WTC11 (cell line): ENCODE results near the gene RPL35.

Experiments used
- ETV6 ChIP-seq: sonication (generic); formaldehyde crosslinking; IDR thresholded peaks from 2 replicates; pipeline ENCODE4 v1.8.1; 2022; ENCODE audit warnings: mild to moderate bottlenecking, missing genetic modification reagents
- JUN ChIP-seq: sonication (generic); formaldehyde crosslinking; IDR thresholded peaks from 2 replicates; pipeline ENCODE4 v1.8.0; 2023; ENCODE audit warnings: mild to moderate bottlenecking, missing genetic modification reagents
- MAX ChIP-seq: sonication (generic); formaldehyde crosslinking; IDR thresholded peaks from 2 replicates; pipeline ENCODE4 v1.8.0; 2022; ENCODE audit warnings: mild to moderate bottlenecking, missing genetic modification reagents
- PREB ChIP-seq: sonication (generic); formaldehyde crosslinking; IDR thresholded peaks from 2 replicates; pipeline ENCODE4 v1.8.1; 2022; ENCODE audit warnings: mild to moderate bottlenecking, missing genetic modification reagents, moderate library complexity, borderline replicate concordance
- SMAD4 ChIP-seq: sonication (generic); formaldehyde crosslinking; IDR thresholded peaks from 2 replicates; pipeline ENCODE4 v1.8.0; 2022; ENCODE audit warnings: mild to moderate bottlenecking, missing genetic modification reagents
- TCF7 ChIP-seq: sonication (generic); formaldehyde crosslinking; IDR thresholded peaks from 2 replicates; pipeline ENCODE4 v1.8.0; 2022; ENCODE audit warnings: mild to moderate bottlenecking, low read depth, missing genetic modification reagents, moderate library complexity
- ZBTB43 ChIP-seq: sonication (generic); formaldehyde crosslinking; IDR thresholded peaks from 2 replicates; pipeline ENCODE4 v1.8.1; 2023; ENCODE audit warnings: mild to moderate bottlenecking, missing genetic modification reagents
- ZNF138 ChIP-seq: sonication (generic); formaldehyde crosslinking; conservative IDR thresholded peaks from 2 replicates; pipeline ENCODE4 v1.8.1; 2022; ENCODE audit warnings: mild to moderate bottlenecking, moderate library complexity, missing genetic modification reagents
- TF ChIP-seq, protein P1 (sequence below): fragments of 200-600 bp; IDR thresholded peaks from 2 replicates; pipeline ENCODE4 v1.8.0; 2022; ENCODE audit warnings: antibody characterized with exemption

GRCh38 chr9:124815601-124816000 lies 46.2 kb downstream of the RPL35 start:
- TF ChIP-seq JUN (no peak), TCF7 (CRISPR knock-in tag) (no peak), ETV6 (CRISPR knock-in tag) (no peak), ZNF138 (CRISPR knock-in tag) (no peak), MAX (CRISPR knock-in tag) (no peak), ZBTB43 (CRISPR knock-in tag) (no peak), PREB (CRISPR knock-in tag) (no peak), SMAD4 (CRISPR knock-in tag) (no peak)
- TF ChIP-seq, protein P1, sequence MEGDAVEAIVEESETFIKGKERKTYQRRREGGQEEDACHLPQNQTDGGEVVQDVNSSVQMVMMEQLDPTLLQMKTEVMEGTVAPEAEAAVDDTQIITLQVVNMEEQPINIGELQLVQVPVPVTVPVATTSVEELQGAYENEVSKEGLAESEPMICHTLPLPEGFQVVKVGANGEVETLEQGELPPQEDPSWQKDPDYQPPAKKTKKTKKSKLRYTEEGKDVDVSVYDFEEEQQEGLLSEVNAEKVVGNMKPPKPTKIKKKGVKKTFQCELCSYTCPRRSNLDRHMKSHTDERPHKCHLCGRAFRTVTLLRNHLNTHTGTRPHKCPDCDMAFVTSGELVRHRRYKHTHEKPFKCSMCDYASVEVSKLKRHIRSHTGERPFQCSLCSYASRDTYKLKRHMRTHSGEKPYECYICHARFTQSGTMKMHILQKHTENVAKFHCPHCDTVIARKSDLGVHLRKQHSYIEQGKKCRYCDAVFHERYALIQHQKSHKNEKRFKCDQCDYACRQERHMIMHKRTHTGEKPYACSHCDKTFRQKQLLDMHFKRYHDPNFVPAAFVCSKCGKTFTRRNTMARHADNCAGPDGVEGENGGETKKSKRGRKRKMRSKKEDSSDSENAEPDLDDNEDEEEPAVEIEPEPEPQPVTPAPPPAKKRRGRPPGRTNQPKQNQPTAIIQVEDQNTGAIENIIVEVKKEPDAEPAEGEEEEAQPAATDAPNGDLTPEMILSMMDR, result no peak
